Cerebellar cortex (tissue), 1 donor: ENCODE data around the gene JAZF1.
"Not testable (repeated sequence)": the region's sequence is repeated elsewhere in the genome, so short reads cannot be mapped to it uniquely, and the experiment has no call there.

ENCODE experiments used
- DNase-seq: peaks from one replicate; pipeline ENCODE4 v3.0.0-alpha.2; 2015; ENCODE audit warnings: low spot score

The JAZF1 gene

DNA sequence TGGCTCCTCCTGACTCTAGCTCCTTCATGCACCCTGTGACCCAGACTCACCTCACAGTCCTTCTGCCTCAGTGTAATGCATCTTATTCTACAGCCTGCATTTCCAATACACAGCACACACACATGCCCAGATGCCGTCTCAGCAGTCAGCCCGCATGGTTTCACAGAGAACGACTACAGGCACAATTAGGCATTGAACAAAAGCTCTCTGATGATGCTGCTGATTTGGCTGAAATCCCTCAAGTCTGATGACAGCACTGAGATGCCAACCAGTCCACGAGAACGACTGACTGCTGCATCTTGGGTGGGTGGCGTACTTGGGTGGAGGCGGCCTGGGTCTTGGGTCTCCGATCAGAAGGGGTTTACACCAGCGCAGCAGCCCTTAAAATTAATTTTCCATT, 240.3 kb downstream of the JAZF1 start:
- DNase-seq: peak; percentile 85

DNA sequence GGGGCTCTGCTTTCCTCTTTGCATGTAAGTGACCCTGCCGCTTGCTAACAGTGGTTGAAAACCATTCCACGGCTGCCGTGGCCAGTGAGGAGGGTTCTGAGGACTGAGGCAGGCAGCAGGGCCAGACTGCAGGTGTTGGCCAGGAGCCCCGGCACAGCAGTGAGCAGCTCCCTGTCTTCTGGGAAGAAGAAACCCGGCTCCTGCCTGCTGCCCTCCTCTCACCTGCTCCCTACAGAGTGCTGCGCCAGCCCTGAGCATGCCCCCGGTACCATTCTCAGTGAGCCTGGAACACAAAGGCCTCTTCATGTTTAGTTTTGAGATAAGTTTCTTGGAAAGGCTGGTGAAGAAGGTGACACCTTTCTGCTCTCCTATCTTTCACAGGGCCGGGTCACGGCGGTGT, 240.7 kb downstream of the JAZF1 start:
- peak; percentile 79 for DNase-seq

DNA sequence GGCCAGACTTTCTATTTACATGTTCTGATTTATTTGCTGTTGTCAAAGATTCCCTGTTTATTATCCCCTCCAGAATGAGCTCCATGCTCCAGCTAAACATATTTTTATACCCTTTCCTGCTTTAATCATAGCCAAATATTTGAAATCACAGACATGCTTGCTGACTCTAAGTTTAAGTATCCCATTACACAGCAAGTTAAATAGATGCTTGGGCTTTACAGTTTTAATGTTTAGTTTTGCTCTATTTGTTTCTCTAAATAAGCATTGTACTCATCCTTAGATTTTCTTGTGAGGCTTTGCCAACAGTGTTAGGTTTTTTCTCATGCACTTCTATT, 243.9 kb downstream of the JAZF1 start:
- no peak for DNase-seq

DNA sequence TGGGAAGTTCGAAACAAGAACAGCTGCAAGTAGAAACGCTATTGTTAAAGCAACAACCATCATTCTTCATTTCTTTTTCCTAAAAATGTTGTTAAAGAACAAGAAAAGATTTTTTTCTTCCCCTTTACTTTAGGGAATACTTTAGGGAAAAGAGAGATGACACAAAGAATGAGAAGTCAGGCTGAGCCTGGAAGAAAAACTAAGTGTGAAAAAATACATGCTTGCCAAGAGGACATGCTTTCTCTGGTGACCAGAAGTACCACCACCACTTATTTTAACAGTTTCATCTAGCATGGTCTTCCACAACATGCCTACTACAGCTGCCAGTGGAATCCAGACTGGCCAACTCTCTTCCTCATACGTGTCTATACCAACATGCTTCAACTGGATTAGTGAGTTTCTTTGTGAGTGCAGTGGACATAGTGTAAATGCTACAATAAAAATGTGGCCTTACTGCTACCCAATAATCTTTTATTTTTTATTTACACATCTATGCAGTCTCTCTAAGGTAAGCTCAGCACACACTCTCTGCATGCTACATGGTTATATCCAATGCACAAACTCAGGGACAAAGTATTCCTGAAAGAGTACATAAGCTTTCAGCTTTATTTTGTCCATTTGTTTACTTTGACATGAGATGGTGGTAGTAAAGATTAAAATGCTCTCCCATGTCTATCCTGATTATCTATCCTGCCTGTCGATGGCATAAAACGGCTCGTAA, 244.4 kb downstream of the JAZF1 start:
- DNase-seq: no peak

DNA sequence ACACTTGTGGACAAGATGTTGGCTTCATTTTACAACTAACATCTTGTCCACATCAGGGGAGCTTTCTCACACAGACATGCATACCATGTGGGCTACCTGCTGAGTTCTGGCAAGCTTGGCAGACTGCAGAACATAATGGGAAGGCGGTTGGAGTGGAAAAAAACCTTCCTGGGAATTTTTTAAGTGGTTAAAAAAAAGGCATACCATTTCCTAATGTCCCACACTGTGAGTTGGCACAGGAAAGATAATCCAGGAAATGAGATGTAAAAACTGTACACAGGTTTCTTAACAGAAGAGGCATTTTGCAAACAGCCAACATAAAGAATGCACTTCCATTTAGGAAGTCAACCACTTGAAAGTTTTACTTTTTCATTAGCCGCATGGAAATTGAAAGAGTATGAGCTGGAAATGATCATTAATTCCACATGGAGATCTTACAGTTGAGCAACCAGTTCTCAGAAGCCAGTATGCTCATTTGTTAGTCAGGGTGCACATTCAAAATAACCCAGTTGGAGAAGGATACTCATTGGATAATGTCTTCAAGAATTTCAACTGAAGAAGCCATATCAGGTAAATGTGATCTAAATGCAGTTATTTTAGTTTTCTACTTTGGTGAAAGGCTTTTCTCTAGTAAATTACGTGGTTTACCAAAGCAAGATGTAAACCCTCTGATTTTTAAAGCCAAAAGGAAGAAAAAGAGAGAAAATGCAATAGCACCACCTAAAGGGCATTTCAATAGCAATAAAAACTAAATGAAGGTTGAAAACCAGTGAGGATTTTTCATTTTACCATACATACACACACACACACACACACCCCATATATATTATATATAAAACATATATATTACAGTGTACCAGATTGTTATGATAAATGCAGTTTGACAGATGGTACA, 246.7 kb downstream of the JAZF1 start:
- peak; percentile 92 for DNase-seq

DNA sequence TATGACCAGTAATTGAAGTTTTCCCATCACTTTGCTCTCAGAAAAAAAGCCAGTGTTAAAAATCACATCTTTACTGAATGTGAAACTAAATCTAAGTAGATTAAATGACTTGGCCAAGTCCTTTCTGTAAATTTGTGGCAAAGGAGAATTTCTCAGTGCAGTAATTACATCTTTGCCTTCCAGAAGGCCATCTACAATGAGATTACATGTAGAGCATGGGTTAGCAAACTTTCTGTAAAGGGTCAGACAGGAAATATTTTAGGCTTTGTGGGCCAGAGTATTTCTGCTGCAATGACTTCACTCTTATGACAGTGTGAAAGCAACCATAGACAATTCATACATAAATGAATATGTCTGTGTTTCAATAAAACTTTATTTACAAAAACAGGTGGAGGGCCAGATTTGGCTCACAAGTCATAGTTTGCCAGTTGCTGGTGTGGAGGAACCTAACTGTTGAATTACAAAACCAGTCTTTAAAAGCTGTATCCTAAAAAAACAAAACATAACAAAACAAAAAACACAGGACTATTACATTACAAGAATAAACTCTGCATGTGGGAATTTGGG, 249.6 kb downstream of the JAZF1 start:
- DNase-seq: no peak

DNA sequence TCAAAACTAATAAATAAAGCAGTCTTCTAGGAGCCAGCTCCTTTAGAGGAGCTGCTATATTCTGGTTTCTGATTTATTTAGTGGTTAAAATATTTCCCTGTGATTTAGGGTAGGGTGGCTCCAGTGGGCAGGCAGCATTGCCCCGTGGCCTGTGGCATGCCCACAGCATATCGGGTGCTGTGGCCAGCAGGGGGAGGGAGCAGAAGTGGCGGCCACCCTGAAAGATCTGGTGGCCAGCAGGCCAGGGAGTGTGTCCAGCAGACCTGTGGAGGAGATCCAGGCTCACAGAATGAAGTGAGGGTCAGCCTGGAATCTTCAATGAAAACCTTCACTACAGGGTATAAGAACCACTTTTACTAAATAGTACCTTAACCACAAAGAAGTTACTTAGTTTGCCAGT, 251.5 kb downstream of the JAZF1 start:
- DNase-seq: no peak

DNA sequence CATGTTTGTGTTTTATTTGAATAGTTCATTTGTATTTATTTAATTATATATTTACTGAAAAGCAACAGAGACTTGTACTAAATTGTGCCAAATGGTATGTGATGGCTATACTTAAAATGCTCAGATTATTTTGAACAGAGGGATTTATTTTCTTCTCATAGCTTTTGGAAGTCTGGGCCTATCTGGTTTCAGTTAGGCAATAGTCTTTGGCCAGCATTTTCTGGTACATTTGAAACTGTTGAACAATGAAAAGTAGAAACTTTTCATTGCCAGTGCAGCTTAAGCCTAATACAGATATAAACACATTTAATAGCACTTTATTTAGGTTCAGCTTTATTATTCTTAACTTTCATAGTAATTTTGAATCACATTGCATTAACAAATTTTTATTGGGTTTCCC, 252.6 kb downstream of the JAZF1 start:
- no peak for DNase-seq

DNA sequence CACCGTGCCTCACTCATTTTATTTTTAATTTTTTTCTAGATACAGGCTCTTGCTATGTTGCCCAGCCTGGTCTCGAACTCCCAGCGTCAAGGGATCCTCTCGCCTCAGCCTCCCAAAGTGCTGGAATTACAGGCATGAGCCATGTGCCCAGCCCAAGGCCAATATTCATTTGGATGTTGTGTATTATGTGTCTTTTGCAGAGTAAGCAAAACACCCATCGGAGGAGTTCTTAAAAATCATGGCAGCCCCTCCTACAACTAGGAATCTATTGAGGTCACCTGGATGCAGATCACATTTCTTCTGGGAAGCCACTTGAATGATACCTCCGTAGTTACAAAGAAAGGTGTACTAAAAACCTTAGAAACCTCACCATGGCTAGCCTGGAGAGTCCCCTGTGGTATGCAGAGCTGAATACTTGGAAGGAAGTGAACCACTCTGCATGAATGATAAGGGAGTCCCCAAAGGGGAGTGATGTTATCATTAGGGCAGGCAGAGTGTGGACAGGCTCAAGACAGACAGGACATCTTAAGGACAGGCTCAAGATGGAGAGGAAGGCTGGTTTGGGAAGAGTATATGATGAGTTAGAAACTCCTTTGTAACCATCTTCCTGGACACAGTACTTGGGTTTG, 254.9 kb downstream of the JAZF1 start:
- no peak for DNase-seq

DNA sequence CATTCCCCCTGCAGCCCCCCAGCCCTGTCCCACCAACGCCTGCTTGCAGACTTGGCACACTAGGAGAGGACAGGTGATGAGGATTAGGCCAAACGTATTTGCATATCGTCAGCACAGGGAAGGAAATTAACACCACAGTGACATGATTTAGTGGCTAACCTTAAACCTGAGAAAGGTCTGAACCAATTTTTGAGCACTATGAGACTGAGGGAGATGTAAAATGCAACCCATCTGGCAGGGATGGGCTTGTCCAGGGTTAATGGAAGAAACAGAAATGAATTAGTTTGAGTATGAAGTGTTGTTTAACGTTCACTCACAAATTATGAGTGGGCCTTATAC, 257.0 kb downstream of the JAZF1 start:
- no peak for DNase-seq

DNA sequence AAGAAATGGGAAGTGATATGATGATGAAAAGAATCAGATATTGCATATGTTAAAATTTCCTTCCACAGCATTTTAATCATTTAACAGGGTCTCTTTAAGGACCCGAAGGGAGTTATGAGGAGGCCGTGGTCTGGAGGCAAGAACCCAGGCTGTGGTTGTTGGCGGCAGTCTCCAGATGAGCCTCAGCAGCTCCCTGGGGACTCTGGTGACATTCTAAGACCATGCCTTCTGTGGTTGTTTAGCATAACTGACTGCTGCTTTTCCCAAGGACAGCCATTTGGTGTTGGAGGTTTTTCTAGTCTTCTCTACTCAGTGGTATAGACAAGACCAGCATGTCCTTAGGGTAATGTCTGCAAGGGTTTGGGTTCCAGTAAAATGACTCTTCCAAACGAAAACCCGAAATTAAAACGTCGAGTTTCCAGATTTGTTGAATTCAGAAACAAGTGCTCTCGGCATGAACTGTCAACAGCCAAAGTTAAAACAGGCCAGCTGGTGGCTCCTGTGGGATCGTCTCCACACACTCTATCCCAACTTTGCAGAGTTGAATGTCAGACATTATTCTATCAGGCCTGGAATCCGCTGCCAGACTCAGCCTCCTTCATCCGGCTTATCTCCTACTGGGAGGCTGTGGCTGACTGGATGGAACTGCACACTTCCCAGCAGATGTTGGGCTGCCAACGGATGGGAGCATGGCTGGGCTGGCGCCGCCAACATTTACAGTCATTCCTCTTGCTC, 257.5 kb downstream of the JAZF1 start:
- no peak for DNase-seq

DNA sequence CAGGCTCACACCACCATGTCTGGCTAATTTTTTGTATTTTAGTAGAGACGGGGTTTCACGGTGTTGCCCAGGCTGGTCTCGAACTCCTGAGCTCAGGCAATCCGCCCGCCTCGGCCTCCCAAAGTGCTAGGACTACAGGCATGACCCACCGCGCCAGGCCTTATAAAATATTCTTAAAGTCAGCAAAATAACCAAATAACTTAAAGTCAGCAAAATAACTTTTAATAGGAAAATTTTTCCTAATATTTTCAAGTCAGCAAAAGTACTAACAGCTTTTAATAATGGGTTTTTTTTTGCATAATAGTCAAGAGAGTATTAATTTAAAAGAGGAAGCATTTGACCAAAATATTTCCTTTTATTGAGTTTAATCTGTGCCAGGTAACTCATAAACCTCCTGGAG, 258.2 kb downstream of the JAZF1 start:
- DNase-seq: not testable (repeated sequence)

DNA sequence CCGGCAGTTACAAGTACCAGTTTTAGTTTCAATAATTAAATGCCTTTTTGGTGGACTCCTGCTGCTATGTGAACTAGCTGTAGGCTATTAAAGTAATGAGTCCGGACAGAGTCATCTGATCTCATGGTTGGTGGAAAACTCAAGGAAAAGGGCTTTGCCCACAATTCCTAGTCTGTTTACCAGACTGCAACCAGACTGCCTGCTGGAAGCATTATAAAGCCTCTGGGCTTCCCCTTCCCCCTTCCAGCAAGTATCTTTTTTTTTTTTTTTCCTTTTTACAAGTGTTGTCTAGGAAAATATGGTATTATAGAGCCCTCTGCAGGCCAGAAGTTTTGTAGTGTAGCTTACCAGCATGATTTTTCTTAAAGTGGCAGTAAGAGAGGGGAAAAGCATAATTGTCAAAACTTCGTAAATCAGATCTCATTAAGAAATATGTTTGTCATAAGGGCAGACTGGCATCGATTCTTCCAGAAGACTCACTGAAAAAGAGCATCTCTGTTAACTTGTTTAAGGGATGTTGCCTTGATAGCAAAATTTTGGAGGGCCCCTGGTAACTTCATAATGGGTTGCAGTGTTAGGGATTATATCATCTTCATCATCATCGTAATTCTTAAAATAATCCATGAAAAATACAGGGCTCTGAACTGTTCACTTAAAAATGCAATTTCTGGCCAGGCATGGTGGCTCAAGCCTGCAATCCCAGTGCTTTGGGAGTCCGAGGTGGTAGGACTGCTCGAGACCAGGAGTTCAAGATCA, 259.3 kb downstream of the JAZF1 start:
- peak; percentile 72 for DNase-seq

DNA sequence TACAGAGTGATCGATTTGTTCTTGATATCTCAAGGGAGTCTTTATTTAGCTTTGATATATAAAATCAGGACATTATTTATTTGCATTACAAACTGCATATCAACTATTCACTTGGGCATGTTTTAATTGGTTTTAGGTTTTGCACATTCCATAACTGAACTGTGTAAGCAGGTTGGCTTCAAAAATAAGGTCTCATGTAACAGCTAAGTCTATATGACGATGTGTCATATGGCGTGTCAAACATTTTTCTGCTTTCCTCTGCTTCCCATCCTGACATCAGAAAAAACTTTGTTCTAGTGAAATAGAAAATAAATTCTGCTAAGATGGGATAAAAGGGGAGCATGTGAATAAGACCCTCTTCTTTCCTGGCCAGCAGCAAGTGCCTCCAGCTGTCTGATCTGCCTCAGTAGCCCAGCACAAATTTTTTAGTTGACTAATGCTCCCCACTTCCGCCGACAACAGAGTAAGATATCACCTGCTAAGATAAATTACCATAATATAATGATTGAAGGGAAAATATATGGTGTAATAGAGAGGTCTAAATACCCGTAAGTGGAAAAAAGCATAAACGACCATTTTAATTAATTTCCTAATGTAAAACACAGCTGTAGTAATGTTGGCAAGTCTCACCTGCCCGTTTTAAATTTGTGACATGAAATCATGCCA, 260.2 kb downstream of the JAZF1 start:
- DNase-seq: no peak

DNA sequence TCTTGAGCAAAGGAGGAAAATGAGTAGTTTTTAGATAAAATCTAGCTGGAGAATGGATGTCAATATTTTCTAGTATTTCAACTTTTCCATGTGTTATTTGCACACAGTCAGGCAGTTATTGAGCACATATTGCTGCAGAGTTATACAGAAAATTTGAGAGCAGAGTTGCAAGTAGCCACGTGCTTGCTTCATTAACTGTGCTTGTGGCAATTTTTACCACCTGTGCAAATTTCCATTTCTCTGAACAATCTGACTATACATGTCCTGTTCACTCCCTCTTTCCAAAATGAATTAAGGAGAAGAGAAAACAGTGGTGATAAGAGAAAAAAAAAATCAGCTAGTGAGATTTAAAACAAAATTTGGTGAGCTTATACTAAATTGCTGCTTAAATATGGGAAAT, 262.1 kb downstream of the JAZF1 start:
- no peak for DNase-seq

DNA sequence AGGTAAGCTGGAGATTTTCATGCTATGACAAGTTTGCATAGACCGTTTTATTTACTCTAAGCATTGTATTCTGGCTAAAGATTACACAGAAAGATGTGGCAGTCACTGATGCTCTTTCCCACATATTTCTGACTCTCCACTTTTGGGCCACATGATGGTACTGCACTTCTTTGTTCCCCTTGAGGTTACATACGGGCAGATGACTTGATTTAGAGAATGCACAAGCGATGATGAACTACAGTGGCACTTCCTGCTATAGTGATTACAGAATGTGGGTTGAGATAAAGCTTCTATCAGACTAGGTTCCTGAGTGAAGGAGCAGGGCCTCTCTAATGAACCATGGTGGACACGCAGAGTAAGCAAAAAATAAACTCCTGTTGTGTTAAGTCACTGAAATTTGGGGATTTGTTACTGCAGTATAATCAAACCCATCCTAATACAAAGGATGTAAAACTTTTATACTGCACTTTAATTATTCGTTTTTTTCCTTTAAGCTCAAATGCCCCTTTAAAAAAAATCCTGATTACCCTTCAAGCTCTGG, 262.8 kb downstream of the JAZF1 start:
- DNase-seq: no peak

DNA sequence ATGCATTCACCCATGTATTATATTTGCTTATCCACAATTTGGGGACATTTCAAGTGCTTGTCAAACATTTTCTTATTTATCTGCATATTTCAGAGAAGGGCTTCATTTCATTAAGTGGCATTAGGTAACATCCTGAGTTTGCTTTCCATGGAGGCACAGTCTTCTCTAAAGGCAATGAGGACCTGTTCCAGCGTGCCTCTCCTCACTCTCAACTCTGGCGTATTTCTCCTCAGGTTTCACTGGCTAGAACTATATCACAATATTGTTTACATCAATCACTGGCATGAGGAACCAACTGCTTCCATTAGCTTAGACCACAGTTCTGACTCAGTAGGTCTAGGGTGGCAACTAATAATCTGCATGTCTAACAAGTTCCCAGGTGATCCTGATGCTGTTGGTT, 263.5 kb downstream of the JAZF1 start:
- no peak for DNase-seq

DNA sequence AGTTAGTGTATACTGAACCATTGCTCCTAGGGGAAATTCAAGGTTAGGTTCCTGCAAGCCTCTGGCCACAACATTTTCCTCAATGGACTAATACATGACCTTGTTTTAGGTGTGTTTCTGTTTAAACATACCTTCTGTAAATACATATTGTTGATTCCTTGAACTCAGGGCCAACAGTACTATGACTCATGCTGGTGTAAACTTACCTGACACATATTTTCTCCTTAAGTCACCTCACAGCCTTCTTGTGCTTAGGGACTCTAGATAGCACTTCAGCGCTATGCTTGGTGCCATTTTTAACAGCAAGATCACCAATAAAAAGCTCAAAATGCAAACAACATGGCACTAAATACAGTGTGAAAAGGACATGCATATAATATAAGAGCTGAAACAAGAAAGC, 264.2 kb downstream of the JAZF1 start:
- DNase-seq: no peak

DNA sequence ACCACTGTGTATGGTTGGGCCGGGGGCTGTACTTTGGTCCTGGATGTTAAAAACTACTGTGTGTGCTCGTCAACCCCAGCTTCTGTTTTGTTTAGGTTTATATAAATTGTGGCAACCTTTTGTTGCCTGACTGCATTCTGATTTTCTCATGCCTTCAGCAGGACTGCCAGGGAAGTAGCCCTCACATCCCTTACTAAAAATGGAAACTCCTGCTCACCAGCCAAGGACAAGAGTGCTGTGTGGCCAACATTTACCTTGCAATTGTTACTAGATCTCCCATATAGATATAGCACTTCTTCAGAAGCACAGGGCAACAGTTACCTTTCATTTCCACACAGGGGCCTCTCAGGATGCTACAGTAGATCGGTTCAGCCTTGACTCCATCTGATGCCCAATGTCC, 266.2 kb downstream of the JAZF1 start:
- peak; percentile 29 for DNase-seq

DNA sequence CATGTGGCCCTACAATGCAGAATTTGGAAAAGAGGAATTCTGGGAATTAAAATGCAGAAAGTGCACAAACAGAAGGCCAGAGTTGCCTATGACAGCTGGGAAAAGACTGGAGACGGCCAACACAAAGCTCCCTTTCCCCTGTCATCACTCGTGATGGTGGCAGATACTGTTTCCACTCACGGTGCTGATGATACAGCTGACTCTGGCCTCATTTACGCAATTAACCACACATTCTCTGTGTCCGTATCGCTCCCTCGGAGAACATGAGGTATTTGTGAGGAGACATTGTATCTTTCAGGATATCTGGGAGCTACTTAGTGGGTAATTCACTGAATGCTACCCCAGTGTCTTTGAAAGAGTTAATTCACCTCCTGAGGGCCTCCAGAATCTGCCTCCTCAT, 267.8 kb downstream of the JAZF1 start:
- no peak for DNase-seq

DNA sequence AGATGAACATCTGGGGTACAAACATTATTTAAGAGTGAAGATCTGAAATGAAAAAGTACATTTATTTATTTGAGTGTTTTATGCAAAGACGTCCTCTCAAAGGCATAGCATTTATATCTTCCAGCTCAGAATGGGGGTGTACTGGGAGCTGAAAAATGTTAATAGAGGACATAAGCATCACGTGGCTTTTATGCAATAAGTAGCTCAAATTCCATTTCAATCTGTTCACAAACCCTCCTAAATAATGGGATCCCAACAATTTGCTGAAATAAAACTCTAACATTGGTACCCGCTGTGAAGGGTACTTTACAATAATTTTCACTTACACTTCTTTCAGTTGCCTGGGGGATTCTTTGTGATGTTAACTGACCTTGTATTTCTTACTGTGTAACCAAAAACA, 268.7 kb downstream of the JAZF1 start:
- no peak for DNase-seq
